ENCODE measurements around the gene OR51A2.
"Not testable (repeated sequence)": the region's sequence is repeated elsewhere in the genome, so short reads cannot be mapped to it uniquely, and the experiment has no call there.

Gene OR51A2, protein sequence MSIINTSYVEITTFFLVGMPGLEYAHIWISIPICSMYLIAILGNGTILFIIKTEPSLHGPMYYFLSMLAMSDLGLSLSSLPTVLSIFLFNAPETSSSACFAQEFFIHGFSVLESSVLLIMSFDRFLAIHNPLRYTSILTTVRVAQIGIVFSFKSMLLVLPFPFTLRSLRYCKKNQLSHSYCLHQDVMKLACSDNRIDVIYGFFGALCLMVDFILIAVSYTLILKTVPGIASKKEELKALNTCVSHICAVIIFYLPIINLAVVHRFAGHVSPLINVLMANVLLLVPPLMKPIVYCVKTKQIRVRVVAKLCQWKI

DNA sequence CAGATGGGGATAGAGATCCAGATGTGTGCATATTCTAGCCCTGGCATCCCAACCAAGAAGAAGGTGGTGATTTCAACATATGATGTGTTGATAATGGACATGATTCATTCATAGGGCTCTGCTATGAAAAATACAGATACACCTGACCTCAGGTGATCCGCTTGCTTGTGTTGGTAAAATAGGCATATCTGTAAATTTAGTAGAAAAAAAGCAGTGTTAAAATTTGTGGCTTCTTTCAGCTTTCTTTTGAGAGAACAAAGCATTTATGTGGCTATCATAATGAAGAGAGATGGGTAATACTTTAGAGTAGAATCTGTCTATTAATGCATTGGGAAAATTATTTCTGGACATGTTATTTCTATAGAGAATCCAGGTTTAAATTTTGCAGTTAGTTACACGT is at the start of gene OR51A2:
Gene OR51A2, minus strand, starts transcription at position 101 of the 400 bp plus-strand sequence. Its CDS starts 0 bp downstream, at position 101.
- DNase-seq (ENCODE audit: low spot score) = not testable (repeated sequence)

DNA sequence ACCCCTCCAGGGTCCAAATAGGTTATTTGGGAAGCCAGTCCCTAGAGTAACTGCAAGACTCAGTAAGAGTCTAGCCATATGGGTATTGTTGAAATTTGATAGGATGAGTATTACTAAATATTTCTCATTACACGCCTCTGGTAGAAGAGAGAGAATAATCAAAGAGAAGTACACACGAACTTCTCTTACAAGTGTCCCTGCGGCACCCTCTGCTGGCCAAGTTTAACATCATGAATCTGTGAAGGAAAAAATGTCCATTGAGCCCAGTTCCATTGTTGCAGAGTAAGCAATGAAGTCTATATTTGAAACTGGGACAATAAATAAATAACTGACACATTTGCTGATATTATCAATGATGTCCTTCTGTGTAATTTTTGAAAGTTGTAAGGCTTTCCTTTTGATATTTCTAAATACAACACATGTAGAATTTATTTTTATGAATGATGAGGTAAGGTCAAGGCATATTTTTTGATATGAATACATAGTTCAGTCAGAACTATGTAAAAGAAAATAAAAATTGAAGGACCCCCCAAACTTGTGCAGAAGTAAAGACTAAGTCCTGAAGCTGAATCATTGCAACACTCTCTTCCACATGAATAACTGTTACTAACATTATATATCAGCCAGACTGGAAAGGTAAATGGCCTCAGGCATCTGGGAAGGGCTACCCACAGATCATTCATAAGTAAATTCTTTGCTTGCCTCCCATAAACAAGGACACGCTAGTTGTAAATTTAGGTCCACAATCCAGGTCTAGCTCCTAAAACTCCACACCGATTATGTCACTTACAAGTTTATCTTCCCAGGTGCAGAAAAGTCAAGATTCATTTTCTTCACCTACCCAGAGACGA is 49.1 kb upstream of the OR51A2 start:
- peak; percentile 45 for DNase-seq (ENCODE audit: low spot score)

DNA sequence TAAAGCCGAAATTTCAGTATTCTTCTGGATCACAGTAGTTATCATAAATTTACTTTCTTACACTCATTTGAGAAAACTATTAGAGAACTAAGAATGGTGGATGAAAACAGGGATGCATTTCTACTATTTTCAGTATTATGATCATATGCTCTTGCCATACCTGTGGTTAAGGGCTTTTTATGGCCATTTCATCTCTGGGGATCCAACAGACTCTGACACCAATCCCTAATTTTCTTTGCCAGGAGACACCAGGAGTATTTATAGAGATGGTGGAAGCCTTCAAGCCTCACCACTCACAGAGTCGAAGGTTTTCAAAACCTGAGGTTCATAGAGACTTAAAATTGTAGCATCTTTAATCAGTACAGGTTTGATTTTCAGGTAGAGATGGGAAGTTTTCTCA is 39.0 kb upstream of the OR51A2 start, which contains the start of gene OR51L1:
Gene OR51L1, plus strand, starts transcription at position 301 of the 400 bp plus-strand sequence. CDS start 4,132 bp downstream, outside the sequence.
- DNase-seq (ENCODE audit: low spot score) = no peak

DNA sequence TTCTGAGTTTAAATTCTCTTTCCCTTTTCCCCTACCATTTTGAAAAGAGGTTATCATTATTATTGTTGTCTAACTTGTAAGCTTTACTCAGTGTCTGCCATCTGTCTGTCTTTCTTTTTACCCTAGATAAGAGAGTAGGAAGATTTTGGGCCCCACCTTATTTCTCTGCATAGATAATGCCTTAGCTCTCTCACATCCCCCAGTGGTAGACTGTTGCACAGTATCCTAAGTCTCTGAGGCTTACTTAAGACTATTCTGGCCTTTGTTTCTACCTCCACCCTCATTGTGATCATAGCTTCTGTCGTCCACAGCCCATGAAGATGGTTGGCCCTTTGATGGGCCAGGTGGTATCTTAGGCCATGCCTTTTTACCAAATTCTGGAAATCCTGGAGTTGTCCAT is 35.5 kb upstream of the OR51A2 start:
- no peak for DNase-seq (ENCODE audit: low spot score)

DNA sequence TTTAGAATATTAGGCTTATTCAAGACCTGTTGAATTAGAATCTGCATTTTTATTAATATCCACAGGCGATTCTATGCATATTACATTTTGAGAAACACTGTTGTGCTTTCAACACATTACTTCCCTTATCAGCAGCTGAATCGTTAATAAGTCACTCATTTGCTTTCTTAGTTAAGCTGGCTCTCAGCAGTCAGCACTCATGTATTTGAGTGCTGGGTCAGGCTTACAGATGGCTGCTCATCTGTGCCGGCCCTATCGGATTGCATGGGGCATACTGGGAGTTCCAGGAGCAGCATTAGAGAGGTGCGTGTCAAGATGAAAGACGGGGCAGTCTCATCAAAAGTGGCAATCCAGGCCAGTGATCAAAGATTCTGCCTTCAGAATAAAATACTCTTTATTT is 28.3 kb upstream of the OR51A2 start:
- no peak for DNase-seq (ENCODE audit: low spot score)

DNA sequence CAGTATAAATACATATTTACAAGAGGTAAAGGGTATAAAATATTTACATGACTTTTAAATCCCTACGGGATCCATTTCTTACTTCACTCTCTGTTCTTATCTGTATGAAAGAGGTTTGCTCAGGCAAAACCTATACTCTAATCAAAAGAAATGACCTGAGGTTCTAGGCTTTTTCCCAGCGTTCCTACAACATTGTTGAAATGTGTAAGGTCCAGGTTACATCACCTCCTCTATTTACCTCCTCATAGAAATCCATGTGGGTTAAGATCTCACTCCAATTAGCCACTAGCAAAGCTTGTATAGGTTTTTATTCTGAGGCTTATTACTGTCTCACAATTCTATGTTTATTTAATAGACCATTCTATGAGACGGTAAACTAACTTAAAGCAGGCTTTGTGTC is 27.2 kb upstream of the OR51A2 start:
- DNase-seq (ENCODE audit: low spot score) = no peak

DNA sequence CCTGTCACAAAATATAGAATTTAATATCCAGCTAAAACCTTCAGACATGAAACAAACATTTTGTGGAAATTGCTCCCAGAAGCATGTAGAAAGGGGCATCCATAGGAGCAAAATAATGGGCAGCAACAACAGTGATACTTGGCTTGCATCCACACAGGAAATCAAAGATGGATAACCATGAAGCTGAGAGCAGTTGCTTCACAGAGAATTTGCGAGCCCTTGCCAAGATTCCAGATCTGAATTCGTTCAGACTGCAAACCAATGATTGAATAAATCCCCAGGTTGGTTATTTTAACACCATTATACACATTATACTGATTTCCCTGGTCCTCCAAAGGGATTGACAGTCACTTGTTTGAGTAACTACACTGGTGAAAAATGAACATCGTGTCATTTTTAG is 23.5 kb upstream of the OR51A2 start:
- no peak for DNase-seq (ENCODE audit: low spot score)

DNA sequence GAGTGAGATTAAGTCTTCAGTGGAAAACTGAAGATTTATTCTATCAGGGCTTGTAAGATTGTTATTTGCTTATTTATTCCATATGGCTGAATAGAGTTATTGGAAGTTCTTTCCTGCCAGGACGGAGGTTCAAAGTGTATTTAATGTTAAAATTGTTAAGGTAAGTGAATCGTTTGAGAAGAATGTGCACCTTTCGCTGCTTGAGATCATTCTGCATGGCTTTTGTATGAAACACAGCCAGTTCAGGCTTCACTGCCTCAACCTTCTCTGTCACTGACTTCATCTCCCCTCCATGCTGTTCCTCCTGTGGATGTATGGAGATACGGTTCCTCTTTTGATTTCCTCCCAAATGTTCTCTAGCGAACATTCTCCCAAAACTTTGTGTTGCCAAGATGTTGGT is 19.9 kb upstream of the OR51A2 start:
- no peak for DNase-seq (ENCODE audit: low spot score)

DNA sequence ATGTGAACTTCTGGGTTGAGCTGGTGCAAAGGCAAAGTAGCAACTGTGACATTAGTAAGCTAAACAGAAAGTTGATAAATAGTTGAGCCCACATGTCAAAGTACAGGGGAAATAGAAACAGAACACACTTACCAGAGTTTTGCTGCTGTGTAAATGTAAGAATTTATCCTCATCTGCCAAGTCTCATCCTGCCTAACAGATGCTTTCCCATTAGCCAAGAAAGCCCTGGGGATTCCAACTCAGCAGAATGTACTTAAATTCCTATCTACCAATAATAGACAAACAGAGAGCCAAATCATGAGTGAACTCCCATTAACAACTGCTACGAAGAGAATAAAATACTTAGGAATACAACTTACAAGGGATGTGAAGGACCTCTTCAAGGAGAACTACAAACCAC is 7.3 kb upstream of the OR51A2 start:
- DNase-seq (ENCODE audit: low spot score) = peak; percentile 12

DNA sequence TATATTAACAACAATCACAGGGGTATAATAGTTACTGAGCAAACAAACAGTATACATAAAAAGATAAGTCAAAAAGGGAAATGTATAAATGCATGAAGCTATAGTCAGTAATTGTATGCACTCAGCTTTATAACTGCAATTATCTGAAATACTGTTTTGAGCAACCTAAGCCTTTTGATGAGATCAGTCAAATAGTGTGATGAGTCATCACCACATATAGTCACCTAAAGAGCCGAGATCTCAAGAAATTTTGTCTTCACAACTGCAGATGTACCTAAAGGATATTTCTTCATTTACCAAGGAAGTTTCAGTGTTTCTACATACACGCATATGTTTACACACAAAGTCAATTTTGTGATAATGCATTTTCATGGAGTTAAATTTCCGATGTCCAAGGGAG is 5.4 kb upstream of the OR51A2 start:
- DNase-seq (ENCODE audit: low spot score) = no peak

DNA sequence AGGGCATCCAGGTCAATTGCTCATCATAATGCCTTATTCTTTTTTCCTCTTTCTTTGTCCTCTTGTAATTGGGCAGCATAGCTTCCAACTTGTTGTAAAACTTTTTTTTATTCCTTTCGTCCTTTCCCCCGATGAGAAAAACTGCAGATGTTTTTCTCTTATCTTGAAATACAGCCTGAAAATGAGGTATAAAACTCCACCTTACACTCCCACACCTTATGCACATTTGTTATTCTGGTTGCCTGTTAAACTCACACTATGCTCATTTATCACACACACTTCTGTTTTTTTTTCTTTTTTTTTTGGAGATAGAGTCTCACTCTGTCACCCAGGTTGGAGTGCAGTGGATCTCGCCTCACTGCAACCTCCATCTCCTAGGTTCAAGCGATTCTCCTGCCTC is 1.9 kb upstream of the OR51A2 start:
- no peak for DNase-seq (ENCODE audit: low spot score)

DNA sequence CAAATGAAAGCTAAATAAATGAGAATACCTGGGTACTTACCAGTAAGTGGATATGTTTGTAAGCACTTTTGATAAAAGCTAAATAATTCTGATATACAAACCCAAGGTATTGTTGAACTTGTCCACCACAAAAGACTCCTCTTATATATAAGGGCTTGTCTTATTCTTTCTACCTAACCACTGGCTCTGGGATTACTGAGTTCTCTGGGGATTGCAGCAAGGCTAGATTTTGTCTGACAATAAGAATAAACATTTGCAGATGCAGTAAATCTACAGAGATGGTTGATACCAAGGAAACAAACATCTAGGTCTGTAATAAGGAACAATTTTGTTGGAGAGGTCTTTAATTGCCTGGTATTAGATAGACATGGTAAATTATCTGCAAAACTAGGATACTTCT is 8.0 kb downstream of the OR51A2 start, which contains the start of gene OR51A4:
Gene OR51A4, minus strand, starts transcription at position 101 of the 400 bp plus-strand sequence. CDS start 505 bp downstream, outside the sequence.
- no peak for DNase-seq (ENCODE audit: low spot score)

DNA sequence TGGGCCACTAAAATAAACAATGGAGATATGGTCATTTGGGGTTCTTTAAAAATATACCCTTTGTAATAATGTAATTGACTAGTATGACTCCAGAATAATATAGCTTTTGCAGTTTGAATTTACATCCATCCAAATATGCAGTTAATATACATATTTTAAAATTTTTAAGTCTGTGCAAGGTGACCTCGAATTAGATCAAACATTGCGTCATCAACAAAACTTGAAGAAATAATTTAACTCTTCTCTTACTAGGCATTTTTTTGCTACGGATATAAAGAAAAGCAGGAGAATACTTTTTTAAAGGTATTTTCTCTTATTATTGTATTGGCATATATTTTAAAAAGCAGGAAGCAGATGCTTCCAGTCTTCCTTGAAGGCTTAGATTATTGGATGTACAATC is 18.8 kb downstream of the OR51A2 start:
- DNase-seq (ENCODE audit: low spot score) = no peak

DNA sequence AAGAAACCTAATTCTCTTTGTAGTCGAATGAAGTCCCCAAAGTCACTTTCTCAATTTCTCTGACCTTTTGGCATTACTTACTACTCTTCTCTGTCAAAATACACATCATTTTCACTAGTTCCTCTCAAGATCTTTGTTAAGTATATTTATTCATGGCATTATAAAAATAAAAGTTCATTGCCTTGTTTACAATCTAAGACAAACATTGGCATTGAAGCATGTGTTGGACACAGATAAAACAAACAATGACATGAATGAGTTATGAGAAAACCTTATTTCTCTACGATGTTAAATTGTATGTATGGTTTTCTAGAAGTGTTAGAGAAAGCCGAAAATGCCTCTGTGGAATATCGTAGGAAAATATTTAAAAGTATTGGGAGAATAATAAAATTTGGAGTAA is 22.8 kb downstream of the OR51A2 start:
- no peak for DNase-seq (ENCODE audit: low spot score)

DNA sequence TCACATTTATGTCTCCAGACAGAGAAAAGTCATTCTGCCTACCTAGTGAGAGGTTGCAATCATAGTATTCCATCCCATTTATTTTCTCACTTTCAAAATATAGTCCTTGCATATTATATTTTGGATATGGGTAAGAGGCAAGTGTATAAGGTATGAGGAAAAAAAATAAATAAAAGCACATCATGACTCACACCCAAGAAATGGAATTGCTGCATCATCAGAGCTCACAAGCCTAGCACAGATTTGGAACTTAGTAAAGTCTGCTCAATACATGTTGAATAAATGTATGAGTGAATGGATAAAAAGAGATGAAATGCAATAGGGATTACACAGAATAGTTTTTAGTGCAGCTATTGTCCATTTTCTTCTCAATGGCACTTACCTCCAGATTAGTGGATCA is 28.9 kb downstream of the OR51A2 start:
- no peak for DNase-seq (ENCODE audit: low spot score)

DNA sequence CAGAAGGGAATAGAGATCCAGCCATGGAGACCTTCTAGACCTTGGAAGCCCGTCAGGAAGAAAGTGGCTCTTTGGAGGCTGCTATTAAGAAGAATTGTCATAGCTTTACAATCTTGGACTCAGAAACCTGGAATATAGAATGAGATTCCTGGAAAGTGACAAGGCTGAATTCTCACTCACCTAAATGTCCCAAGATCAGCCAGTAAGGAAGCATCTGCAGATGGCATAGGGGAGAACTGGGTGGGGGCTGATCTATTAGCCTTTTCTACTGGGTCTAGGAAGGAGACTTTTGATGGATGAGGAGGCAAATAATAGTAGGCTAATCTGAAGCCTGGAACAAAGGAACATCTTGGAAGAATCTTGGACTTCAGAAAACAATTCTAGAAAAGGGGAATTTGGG is 31.3 kb downstream of the OR51A2 start, which contains the start of gene OR51G1:
Gene OR51G1, minus strand, starts transcription at position 101 of the 400 bp plus-strand sequence. Its CDS starts 0 bp downstream, at position 101.
- DNase-seq (ENCODE audit: low spot score) = no peak

DNA sequence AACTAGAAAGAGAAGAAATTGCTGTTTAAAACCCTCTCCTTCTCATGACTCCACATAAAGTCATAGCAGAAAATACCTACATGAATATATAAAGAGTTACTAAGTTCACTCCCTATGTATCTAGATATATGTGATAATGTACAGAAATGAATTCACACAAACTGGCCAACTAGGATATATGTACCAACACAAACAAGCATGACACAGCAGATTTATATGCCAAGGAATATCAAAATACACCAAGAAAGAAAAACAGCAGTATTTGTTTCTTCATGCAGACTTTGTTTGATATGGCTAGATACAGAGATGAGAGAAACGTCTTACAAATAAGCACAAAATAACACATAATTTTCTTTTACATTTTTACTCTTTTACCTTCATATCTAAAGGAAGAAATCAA is 33.2 kb downstream of the OR51A2 start:
- no peak for DNase-seq (ENCODE audit: low spot score)

DNA sequence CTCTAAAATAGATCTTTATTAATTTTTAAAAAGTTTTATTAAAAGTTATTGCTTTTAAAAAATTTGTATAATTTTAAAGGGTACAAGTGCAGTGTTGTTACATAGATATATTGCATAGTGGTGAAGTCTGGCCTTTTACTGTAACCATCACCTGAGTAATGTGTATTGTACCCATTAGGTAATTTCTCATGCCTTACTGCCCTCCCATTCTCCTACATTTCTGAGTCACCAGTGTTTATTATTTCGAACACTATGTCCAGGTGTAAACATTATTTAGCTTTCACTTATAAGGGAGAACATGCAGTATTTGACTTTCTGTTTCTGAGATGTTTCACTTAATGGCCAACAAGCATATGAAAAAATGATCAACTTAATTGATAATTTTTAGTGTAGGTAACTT is 33.7 kb downstream of the OR51A2 start:
- DNase-seq (ENCODE audit: low spot score) = no peak

DNA sequence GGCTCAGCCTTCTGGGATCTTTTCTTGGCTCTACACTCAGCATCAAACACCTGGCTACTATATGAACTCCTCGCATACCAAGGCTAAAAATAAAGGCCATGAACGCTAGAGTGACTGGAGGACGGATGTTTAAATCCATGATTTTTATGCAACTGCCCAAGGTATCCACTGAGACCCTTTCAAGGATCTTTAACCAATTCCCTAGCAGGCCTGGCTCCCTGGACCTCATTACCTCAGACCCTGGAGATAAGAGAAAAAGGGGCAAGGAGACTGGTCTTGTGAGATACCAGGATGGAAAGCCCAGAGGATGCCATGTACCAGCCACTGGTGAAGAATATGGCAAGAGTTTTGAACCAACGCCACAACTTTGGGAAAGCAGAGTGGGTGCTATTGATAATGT is 36.3 kb downstream of the OR51A2 start, which contains the start of gene OR51G2:
Gene OR51G2, minus strand, starts transcription at position 101 of the 400 bp plus-strand sequence. CDS start 3,687 bp downstream, outside the sequence.
- no peak for DNase-seq (ENCODE audit: low spot score)

DNA sequence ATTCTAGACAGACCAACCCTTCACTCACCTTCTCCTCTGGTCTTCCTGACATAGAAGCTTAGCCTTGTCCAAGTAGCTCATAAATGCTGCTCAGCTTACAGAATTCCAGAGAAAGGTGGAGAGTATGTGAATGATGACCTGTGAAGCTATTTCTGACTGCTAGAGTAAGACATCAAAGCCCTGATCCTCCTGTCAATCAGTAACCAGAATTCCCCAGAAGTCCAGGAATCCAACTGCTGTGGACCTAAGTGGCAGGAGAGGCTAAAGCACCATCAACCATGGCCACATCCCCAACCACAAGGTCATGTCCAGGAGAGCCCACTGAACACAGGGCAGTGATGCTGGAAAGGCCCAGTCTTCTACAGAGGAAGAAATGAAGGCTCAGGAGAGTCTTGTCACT is 38.9 kb downstream of the OR51A2 start:
- no peak for DNase-seq (ENCODE audit: low spot score)
